HG03139 (cell line): ENCODE measurements around the gene LRRC23.

ENCODE experiments used
- ATAC-seq: cut with Tn5 transposase; IDR thresholded peaks from one replicate; pipeline ENCODE4 v1.9.1; 2021; ENCODE audit not compliant: unreplicated experiment

Gene LRRC23

DNA sequence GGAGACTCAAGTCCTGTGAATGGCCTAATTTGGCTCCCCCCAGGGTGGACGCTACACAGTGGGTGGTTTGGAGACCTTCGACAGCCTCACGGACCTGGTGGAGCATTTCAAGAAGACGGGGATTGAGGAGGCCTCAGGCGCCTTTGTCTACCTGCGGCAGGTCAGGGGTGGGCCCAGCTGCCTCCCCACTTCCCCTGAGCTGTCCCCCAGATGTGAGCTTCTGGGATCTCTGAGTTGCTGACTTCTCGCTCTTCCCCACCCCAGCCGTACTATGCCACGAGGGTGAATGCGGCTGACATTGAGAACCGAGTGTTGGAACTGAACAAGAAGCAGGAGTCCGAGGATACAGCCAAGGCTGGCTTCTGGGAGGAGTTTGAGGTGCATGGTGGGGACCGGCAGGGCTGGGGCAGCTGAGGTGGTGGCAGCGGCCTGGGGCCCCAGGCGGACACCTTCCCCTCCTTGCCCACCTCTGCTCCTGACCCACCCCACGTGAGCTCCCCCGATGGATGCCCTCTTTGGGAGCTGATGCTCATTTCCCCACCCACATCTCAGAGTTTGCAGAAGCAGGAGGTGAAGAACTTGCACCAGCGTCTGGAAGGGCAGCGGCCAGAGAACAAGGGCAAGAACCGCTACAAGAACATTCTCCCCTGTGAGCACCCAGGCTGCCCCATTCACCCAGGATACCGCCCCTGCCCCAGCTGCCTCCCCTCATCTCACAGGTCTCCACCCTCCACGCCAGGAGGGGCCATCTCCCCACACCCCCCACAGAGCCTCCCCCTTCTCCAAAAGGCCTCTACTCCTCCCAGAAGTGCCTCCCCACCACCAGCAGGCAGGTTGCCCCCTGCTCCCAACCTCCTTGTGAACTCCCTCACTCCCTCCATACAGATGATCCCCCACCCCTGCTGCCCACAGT is 50.7 kb downstream of the LRRC23 start:
- ATAC-seq: no peak

DNA sequence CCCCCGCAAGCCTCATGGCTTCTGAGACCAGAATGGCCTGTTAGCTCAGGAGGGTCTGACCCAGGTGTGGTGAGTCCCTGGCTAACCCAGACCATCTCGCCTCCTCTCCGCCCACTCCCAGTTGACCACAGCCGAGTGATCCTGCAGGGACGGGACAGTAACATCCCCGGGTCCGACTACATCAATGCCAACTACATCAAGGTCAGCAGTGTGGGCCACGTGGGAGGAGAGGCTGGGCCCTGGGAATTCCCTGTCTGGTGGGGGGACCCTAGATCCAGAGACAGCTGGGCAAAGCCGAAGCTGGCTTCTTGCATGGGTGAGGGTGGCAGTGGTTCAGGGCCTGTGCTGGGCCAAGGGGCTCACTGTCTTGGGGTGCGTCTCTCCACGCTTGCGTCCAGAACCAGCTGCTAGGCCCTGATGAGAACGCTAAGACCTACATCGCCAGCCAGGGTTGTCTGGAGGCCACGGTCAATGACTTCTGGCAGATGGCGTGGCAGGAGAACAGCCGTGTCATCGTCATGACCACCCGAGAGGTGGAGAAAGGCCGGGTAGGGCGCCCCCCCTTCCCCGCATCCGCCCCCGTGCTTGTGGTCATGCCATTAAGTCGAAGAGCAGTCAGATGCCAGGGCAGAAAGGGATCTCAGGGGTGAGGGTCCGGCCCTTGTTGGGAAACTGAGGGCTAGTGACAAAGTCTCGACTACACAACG is 51.6 kb downstream of the LRRC23 start:
- no peak for ATAC-seq

DNA sequence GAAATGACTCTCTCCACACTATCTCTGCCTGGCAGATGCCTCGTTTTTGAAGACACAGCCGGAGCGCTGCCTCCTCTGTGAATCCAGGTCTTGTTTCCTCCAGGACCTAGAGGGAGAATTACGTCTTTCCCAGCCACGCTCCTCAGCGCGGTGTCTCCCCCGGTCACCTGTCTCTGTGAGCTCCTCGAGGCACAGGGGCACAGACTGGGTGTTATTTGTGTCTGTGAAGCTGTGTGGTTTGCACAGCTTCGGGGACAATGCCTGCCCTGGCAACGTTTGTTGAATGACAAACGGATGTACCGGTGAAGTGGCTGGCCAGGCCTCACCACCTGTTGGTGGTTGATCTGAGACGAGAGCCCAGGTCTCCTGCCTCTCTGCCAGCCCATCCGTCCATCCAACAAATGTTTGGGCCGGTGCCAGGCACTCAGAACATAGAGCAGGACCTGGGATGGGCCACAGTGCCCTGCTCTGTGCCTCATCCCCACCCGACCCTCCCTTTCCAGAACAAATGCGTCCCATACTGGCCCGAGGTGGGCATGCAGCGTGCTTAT is 52.6 kb downstream of the LRRC23 start:
- ATAC-seq: no peak

DNA sequence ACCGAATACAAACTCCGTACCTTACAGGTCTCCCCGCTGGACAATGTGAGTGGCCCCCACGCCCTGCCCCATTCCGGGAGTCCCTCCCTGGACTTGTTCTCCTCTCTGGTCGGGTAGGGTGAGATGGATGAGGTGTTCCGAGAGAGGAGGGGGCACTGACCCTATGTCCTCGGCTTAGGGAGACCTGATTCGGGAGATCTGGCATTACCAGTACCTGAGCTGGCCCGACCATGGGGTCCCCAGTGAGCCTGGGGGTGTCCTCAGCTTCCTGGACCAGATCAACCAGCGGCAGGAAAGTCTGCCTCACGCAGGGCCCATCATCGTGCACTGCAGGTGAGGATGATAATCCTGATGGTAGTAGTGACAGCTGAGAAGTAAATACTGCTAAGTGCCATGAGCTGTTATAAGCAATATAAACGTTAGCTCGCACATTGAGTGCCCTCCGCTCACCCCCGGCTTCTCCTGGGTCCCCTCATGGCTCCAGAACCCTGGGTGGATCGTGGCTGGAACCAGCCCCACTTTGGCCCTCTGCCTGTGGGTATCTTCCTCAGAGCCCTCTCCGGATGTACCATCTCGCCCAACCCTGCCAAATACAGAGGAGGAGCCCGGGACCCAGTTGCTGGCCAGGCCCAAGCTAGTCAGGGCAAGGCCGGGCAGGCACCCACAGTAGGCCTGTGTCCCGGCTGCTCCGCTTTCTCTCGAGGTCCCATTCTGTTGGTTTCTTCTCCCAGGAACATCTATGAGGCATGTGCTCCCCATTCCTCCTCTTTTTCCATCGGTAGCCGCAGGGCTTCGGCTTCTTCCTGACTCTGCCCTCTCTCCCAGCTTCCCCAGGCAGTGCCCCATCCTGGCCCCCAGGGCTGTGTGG is 53.4 kb downstream of the LRRC23 start:
- ATAC-seq: no peak

DNA sequence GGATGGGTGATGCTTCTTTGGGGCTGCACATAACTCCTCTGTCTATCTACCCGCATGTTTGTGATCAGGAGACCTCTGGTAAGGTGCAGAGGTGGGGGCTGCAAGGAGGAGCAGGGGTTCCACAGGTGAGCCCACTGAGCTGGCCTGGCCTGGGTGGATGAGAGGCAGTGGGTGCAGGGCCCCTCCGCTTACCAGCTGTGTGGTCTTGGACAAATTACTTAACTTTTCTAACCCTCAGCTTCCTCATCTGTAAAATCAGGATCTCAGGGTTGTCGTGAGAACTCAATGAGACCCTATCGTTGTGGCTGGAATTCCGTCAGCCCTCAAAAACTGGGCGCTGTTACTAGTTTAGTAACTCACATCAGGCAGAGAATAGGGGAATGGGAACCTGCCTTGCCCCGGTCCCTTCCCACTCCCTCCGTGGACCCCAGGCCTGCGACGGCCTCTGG is 54.0 kb downstream of the LRRC23 start:
- no peak for ATAC-seq

DNA sequence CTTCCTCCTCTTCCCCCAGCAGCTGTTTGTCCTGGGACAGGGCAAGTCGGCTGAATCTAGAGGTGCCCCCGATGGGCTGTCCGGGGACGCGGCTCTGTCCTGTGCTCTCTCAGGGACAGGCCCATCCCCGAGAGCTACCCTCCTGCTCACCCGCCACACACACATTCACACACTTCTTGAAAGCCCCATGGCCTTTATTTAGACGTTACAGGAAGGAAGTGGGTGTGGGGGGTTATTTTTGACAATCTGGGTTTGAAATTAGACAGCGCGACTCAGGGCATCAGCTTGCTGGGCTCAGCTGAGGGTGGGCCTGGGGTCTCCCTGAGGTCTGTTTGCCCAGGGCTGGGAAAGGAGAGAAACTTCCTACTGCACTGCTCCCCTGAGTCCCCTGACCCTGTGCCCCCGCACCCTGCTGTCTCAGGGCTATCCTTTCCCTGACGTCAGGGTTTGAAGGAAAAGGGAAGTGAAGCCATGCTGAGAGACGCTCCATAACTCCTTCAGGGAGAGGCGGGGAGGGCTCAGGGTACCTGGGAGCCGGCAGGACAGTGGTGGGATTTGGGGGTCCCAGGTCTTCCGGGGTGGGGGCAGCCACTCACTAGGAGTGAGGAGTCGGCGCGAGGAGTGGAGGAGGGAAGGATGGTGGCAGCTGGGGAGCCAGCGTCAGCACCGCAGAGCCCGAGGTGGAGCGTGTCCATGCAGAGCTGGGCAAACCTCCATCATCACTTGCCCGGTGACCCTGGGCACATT is 54.6 kb downstream of the LRRC23 start:
- ATAC-seq: peak; percentile 44

DNA sequence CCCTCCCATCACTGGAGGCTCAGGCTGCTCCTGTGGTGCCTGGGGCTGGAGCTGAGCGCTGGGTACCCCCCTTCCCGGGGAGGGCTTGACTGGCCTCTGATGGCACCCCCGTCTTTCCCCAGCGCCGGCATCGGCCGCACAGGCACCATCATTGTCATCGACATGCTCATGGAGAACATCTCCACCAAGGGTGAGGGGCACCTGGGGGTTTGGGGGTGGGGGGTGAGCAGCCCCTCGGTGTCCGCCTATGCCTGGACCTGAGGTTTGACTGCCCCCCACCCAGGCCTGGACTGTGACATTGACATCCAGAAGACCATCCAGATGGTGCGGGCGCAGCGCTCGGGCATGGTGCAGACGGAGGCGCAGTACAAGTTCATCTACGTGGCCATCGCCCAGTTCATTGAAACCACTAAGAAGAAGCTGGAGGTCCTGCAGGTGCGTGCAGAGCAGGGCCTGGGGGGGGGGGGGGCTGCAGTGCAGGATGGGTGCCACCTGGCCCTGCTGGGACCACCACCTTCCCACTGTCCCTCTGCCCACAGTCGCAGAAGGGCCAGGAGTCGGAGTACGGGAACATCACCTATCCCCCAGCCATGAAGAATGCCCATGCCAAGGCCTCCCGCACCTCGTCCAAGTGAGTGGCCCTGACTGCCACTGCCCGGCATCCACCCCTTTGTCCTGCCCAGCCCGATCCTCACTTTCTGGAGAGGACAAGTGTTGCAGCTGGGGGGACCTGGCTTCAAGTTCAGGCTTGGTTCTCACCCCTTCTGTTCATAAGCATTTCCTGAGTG is 55.4 kb downstream of the LRRC23 start:
- ATAC-seq: no peak

DNA sequence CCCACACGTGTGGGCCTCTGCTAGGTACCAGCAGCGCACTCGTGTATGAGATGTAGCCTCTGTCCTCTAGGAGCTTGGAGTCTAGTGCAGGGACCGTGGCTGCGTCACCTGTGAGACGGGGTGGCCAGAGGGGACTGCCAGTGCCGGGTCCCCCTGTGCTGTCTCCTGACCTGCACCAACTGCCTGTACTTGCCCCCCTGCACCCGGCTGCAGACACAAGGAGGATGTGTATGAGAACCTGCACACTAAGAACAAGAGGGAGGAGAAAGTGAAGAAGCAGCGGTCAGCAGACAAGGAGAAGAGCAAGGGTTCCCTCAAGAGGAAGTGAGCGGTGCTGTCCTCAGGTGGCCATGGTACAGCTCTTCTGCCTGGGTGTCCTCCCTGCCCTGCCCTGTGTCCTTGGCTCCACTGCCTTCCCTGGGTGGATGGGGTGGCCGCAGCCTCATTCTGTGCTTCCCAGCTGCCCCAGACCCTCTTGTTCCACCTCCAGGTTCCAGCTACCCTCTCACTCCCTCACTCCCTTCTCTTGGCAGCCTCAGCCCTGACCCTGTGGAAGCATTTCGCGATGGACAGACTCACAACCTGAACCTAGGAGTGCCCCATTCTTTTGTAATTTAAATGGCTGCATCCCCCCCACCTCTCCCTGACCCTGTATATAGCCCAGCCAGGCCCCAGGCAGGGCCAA is 56.1 kb downstream of the LRRC23 start:
- no peak for ATAC-seq

DNA sequence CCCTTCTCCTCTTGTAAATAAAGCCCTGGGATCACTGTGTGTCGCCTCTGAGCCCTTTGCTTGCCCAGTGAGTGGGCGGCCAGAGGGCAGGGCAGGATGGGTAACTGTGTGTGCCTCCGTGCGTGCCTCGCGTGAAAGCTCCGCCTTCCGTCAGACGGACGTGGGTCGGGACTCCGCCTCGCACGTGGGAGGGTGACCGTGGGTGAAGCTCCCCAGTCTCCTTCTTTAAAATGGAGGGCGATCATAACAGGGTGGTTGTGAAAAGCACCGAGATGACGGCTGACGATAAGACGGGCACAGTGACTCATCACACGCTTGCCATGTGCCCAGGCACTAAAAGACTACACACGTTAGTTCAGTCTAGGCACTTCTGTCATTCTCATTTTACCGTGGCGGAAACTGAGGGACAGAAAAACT is 56.7 kb downstream of the LRRC23 start:
- ATAC-seq: no peak

DNA sequence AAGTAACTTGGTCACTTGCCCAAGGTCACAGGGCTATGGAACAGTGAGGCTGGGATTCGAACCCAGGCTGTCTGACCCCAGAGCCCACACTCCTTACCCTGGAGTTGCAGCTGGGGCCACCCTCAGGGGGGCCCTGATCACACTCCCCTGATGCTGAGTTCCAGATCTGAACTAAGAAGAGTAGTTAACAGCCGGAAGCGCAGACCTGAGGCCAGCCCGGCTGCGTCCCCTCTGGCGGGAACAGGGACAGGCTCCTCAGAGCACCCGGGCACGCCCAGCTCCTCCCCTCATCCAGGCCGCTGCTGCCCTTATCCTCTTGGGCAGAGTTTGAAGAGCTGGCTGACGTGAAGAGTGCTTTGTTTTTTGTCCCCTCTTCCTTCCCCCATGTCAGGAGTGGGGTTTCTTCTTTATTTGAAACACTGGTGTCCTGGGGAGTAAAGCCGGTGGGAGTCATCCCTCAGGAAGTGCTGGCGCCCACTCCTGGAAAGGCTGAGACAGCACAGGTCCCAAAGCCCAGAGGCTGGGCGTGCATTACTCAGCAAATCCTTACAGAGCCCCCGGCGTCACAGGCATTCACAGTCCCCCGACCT is 57.2 kb downstream of the LRRC23 start:
- no peak for ATAC-seq

DNA sequence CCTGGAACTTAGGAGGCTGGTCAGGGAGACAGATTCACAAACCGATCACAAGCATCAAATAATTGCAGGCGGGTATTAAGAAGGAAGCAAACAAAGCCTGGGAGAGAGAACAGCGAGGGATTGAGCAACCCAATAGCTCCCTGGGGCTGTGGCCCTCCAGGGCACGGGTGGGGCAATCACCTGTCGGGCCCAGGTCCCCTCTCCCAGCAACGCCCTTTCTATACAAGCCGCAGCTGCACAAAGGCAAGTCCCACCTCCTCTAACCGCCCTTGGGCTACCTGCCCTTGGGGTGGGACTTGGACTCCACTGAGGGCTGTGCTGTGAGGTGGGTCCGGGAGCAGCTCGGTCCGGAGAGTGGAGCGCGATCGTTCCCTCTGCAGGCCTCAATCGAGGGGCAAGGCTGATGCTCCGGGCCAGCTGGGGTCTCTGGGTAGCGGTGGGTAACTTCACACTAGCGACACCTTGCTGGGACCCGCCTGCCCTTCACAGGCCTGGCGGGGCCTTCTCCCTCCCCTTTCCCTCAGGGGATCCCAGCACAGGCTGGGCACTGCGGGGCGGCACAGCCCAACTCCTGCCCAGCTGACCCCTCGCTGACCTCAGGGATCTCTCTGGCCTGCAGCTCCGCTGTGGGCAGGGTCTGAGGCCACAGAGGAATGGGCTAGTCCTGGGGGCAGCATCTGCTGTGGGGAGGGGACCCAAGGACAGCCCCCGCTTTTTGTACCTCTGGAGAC is 57.8 kb downstream of the LRRC23 start:
- ATAC-seq: no peak

DNA sequence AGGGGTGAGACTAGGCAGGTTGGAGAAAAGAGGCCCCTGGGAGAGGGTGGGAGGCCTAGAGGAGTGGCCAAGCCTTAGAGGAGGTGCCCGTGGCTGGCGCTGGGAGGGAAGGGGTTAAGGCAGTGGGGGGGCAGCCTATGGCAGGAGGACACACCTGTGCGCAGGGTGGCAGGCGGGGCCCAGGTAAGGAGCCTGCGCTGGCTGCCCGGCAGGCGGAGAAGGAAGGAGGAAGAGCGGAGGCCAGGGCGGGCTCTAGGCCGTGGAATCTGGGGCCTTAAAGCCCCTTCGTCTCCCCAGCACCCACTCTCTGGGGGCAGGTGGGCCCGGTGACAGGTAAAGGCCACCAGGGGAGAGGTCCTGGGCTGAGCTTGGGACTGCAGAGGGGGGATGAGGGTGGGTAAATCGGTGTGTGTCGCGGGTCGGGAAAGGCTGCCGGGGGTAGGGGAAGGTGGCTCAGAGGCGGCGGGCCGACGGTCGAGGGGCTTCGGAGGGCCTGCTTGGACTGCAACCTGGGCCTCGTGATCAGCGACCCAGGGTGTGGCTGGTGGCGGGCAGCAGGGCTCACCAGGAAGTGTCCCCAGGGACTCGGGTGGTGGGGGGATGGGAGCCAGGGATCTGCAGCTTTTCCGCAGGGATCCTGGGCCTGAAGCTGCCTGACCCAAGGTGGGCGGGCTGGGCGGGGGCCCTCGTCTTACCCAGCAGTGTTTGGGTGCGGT is 58.6 kb downstream of the LRRC23 start:
- no peak for ATAC-seq
